WTC11 (cell line): ENCODE data around the gene CABP2. TPM values are rescaled to one million over a fixed set of nuclear protein-coding genes. Genes with fewer than 3 reads are reported as not detected.

Experiments used
- ATAC-seq: fragments of 200-7000 bp; cut with Tn5 transposase; 2 replicates; pipeline ENCODE4 v1.10.0; 2021; ENCODE audit warnings: mild to moderate bottlenecking, moderate library complexity
- CTCF ChIA-PET: fragments of 300-600 bp; sonication (Branson Sonifier 250); formaldehyde crosslinking; loops from one replicate; lab custom pipeline; 2021; ENCODE audit warnings: antibody characterized with exemption; lab: Charles Lee
- POLR2A ChIA-PET: fragments of 350-600 bp; sonication (Branson Sonifier 250); formaldehyde crosslinking; loops from one replicate; lab custom pipeline; 2021; ENCODE audit warnings: antibody characterized with exemption; lab: Charles Lee
- DNase-seq: peaks from one replicate; pipeline ENCODE4 v3.0.0; 2021; ENCODE audit warnings: low spot score
- H3K27ac Mint-ChIP-seq: 2 replicates; pipeline ENCODE4 v1.8.0; 2021; ENCODE audit warnings: mixed read lengths
- H3K27me3 Mint-ChIP-seq: 2 replicates; pipeline ENCODE4 v1.8.0; 2021; ENCODE audit warnings: low read depth, mild to moderate bottlenecking, moderate library complexity, mixed read lengths
- H3K36me3 Mint-ChIP-seq: 2 replicates; pipeline ENCODE4 v1.8.0; 2021; ENCODE audit warnings: mixed read lengths
- H3K4me1 Mint-ChIP-seq: 2 replicates; pipeline ENCODE4 v1.8.0; 2022; ENCODE audit warnings: mixed read lengths
- H3K4me3 Mint-ChIP-seq: 2 replicates; pipeline ENCODE4 v1.8.0; 2021; ENCODE audit warnings: mild to moderate bottlenecking, moderate library complexity, mixed read lengths
- H3K9me3 Mint-ChIP-seq: 2 replicates; pipeline ENCODE4 v1.8.0; 2021; ENCODE audit warnings: mixed read lengths
- CREB1 ChIP-seq: sonication (generic); formaldehyde crosslinking; IDR thresholded peaks from 2 replicates; pipeline ENCODE4 v1.8.0; 2023; ENCODE audit warnings: mild to moderate bottlenecking, missing genetic modification reagents
- FOXK1 ChIP-seq: sonication (generic); formaldehyde crosslinking; IDR thresholded peaks from 2 replicates; pipeline ENCODE4 v1.8.0; 2022; ENCODE audit warnings: mild to moderate bottlenecking, moderate library complexity, missing genetic modification reagents
- HMGA2 ChIP-seq: fragments of 250-450 bp; sonication (Bioruptor Pico); IDR thresholded peaks from 2 replicates; pipeline ENCODE4 v1.4.0; 2021; ENCODE audit warnings: mild to moderate bottlenecking, moderate library complexity
- NR3C1 ChIP-seq: sonication (generic); formaldehyde crosslinking; conservative IDR thresholded peaks from 2 replicates; pipeline ENCODE4 v1.8.1; 2023; ENCODE audit warnings: low read depth, mild to moderate bottlenecking, missing genetic modification reagents
- TEAD4 ChIP-seq: sonication (generic); formaldehyde crosslinking; IDR thresholded peaks from 2 replicates; pipeline ENCODE4 v1.8.0; 2022; ENCODE audit warnings: mild to moderate bottlenecking, missing genetic modification reagents
- ZNF232 ChIP-seq: sonication (generic); formaldehyde crosslinking; IDR thresholded peaks from 2 replicates; pipeline ENCODE4 v1.8.0; 2022; ENCODE audit warnings: mild to moderate bottlenecking, missing genetic modification reagents
- total RNA-seq: library from RNA; stranded (reverse); gene quantifications from 3 replicates; pipeline ENCODE4 v1.2.3, GENCODE V29; 2021
- TF ChIP-seq, protein P1 (sequence below): sonication (generic); formaldehyde crosslinking; IDR thresholded peaks from 2 replicates; pipeline ENCODE4 v1.8.1; 2023; ENCODE audit warnings: mild to moderate bottlenecking, moderate library complexity, missing genetic modification reagents
- TF ChIP-seq, protein P2 (sequence below): fragments of 250-450 bp; sonication (Bioruptor Pico); IDR thresholded peaks from 2 replicates; pipeline ENCODE4 v1.9.0; 2021; ENCODE audit warnings: mild to moderate bottlenecking
- TF ChIP-seq, protein P3 (sequence below): fragments of 200-600 bp; IDR thresholded peaks from 2 replicates; pipeline ENCODE4 v1.8.0; 2022; ENCODE audit warnings: antibody characterized with exemption
- TF ChIP-seq, protein P4 (sequence below): sonication (generic); formaldehyde crosslinking; IDR thresholded peaks from 2 replicates; pipeline ENCODE4 v1.8.1; 2022; ENCODE audit warnings: low read depth, missing genetic modification reagents, borderline replicate concordance
- TF ChIP-seq, protein P5 (sequence below): sonication (generic); formaldehyde crosslinking; IDR thresholded peaks from 2 replicates; pipeline ENCODE4 v1.8.0; 2022; ENCODE audit warnings: mild to moderate bottlenecking, missing genetic modification reagents
- TF ChIP-seq, protein P6 (sequence below): fragments of 250-450 bp; sonication (Bioruptor Pico); IDR thresholded peaks from 2 replicates; pipeline ENCODE4 v1.9.0; 2021; ENCODE audit warnings: mild to moderate bottlenecking, borderline replicate concordance
- TF ChIP-seq, protein P7 (sequence below): sonication (generic); formaldehyde crosslinking; IDR thresholded peaks from 2 replicates; pipeline ENCODE4 v1.8.1; 2022; ENCODE audit warnings: missing genetic modification reagents, borderline replicate concordance

CABP2 gene
- total RNA-seq, 1 experiment from 2014 or later, result not detected

DNA sequence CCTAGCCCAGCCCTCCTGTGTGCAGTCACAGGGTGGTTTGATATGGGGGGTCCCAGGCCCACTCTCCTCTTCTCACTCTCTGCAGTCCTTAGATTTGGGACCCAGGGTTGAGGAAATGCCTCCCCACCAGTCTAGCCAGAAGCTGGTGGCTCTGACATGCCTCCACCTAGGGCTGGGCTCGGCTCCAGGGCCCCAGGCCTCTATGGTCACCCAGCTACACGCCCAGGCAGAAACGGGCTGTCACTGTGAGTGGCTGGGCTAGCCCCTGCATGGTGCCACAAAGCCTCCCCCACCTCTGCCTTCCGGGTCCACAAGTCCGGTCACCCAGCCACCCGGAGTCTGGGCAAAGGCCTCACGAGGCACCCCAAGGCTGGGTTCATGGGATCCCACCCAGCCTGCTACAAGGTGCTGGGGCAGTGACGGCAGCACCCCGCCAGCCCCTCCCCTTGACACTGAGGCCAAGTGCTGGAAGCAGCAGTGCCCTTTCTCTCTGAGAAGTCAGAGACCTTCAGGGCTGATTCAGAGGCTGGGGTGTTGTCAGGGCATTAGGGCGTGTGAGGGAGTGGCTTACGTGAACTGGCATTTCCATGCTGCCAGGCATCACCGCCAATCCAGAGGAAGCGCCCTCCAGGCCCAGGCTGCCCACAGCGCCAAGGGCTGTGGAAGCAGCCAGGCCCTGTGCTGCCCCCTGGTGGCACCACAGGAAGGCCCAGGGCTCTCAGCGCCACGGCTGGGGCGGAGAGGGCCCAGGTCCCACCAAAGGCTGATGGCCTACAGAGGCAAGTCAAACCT lies 17.4 kb downstream of the CABP2 start (continued):
- TF ChIP-seq NR3C1 (CRISPR knock-in tag), result no peak
- TF ChIP-seq, protein P1, sequence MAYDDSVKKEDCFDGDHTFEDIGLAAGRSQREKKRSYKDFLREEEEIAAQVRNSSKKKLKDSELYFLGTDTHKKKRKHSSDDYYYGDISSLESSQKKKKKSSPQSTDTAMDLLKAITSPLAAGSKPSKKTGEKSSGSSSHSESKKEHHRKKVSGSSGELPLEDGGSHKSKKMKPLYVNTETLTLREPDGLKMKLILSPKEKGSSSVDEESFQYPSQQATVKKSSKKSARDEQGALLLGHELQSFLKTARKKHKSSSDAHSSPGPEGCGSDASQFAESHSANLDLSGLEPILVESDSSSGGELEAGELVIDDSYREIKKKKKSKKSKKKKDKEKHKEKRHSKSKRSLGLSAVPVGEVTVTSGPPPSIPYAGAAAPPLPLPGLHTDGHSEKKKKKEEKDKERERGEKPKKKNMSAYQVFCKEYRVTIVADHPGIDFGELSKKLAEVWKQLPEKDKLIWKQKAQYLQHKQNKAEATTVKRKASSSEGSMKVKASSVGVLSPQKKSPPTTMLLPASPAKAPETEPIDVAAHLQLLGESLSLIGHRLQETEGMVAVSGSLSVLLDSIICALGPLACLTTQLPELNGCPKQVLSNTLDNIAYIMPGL (CRISPR knock-in tag), result peak; percentile 32
- TF ChIP-seq FOXK1, result no peak
- TF ChIP-seq HMGA2, result no peak
- TF ChIP-seq, protein P2, sequence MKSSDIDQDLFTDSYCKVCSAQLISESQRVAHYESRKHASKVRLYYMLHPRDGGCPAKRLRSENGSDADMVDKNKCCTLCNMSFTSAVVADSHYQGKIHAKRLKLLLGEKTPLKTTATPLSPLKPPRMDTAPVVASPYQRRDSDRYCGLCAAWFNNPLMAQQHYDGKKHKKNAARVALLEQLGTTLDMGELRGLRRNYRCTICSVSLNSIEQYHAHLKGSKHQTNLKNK (CRISPR knock-in tag), result no peak
- TF ChIP-seq TEAD4 (CRISPR knock-in tag), result no peak

DNA sequence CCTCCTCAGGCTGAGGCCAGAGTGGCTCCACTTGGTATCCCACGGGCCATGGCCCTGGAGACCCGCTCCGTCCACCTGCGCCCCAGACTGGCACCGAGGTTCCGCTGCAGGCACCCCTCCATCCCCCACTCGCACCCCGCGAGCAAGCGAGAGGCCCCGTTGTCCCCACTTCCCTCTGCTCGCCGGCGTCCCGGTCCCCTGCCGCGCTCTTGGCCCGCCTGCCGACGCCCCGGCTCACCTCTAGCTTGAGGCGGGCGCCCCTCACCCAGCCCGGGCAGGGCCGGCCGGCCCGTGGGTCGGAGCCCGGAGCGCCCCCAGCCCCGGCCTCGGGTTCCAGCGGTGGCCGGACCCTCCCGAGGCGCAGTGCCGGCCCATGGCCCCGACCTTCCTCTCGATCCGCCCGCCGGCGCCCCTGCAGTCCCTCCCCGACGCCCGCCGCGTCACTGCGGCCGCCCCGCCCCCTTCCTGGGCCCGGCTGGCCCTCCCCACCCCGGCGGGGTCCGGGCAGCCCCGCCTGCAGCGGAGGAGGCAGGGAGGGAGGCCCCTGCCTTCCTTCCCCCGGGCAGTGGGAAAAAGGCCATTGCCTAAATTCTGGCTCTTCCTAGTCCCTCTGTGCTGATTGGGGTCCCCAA lies 18.2 kb downstream of the CABP2 start, which contains the start of gene PITPNM1:
TSS of gene PITPNM1 (minus strand) at position 414 of the 632 bp plus-strand sequence. CDS start 1,183 bp downstream, outside the sequence.
- CTCF ChIA-PET, result interaction anchor here (0.6 to 1.2 kb wide), 5 partner anchors 37 to 130 kb away, joined by 3 to 9 read pairs (median 3); partner anchors contain the start of genes GSTP1, PPP1CA and RAD9A
- Mint-ChIP-seq H3K36me3 (peaks cover 2% of the 10 kb centered on the region; the same call in 1 of the 2 replicates), H3K4me1 (peaks cover 29% of the 10 kb centered on the region)
- TF ChIP-seq, protein P3, sequence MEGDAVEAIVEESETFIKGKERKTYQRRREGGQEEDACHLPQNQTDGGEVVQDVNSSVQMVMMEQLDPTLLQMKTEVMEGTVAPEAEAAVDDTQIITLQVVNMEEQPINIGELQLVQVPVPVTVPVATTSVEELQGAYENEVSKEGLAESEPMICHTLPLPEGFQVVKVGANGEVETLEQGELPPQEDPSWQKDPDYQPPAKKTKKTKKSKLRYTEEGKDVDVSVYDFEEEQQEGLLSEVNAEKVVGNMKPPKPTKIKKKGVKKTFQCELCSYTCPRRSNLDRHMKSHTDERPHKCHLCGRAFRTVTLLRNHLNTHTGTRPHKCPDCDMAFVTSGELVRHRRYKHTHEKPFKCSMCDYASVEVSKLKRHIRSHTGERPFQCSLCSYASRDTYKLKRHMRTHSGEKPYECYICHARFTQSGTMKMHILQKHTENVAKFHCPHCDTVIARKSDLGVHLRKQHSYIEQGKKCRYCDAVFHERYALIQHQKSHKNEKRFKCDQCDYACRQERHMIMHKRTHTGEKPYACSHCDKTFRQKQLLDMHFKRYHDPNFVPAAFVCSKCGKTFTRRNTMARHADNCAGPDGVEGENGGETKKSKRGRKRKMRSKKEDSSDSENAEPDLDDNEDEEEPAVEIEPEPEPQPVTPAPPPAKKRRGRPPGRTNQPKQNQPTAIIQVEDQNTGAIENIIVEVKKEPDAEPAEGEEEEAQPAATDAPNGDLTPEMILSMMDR, result no peak
- TF ChIP-seq, protein P1 (CRISPR knock-in tag), result peak; percentile 55; the same call in 1 of the 2 replicates
- no peak; the same call in 1 of the 2 replicates for TF ChIP-seq FOXK1
- TF ChIP-seq, protein P4, sequence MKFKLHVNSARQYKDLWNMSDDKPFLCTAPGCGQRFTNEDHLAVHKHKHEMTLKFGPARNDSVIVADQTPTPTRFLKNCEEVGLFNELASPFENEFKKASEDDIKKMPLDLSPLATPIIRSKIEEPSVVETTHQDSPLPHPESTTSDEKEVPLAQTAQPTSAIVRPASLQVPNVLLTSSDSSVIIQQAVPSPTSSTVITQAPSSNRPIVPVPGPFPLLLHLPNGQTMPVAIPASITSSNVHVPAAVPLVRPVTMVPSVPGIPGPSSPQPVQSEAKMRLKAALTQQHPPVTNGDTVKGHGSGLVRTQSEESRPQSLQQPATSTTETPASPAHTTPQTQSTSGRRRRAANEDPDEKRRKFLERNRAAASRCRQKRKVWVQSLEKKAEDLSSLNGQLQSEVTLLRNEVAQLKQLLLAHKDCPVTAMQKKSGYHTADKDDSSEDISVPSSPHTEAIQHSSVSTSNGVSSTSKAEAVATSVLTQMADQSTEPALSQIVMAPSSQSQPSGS (CRISPR knock-in tag), result no peak
- TF ChIP-seq CREB1, result no peak
- TF ChIP-seq, protein P5, sequence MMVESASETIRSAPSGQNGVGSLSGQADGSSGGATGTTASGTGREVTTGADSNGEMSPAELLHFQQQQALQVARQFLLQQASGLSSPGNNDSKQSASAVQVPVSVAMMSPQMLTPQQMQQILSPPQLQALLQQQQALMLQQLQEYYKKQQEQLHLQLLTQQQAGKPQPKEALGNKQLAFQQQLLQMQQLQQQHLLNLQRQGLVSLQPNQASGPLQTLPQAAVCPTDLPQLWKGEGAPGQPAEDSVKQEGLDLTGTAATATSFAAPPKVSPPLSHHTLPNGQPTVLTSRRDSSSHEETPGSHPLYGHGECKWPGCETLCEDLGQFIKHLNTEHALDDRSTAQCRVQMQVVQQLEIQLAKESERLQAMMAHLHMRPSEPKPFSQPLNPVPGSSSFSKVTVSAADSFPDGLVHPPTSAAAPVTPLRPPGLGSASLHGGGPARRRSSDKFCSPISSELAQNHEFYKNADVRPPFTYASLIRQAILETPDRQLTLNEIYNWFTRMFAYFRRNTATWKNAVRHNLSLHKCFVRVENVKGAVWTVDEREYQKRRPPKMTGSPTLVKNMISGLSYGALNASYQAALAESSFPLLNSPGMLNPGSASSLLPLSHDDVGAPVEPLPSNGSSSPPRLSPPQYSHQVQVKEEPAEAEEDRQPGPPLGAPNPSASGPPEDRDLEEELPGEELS (CRISPR knock-in tag), result 0 out of 2 replicates have a peak, but pooled peaks have one; percentile 13
- TF ChIP-seq, protein P6, sequence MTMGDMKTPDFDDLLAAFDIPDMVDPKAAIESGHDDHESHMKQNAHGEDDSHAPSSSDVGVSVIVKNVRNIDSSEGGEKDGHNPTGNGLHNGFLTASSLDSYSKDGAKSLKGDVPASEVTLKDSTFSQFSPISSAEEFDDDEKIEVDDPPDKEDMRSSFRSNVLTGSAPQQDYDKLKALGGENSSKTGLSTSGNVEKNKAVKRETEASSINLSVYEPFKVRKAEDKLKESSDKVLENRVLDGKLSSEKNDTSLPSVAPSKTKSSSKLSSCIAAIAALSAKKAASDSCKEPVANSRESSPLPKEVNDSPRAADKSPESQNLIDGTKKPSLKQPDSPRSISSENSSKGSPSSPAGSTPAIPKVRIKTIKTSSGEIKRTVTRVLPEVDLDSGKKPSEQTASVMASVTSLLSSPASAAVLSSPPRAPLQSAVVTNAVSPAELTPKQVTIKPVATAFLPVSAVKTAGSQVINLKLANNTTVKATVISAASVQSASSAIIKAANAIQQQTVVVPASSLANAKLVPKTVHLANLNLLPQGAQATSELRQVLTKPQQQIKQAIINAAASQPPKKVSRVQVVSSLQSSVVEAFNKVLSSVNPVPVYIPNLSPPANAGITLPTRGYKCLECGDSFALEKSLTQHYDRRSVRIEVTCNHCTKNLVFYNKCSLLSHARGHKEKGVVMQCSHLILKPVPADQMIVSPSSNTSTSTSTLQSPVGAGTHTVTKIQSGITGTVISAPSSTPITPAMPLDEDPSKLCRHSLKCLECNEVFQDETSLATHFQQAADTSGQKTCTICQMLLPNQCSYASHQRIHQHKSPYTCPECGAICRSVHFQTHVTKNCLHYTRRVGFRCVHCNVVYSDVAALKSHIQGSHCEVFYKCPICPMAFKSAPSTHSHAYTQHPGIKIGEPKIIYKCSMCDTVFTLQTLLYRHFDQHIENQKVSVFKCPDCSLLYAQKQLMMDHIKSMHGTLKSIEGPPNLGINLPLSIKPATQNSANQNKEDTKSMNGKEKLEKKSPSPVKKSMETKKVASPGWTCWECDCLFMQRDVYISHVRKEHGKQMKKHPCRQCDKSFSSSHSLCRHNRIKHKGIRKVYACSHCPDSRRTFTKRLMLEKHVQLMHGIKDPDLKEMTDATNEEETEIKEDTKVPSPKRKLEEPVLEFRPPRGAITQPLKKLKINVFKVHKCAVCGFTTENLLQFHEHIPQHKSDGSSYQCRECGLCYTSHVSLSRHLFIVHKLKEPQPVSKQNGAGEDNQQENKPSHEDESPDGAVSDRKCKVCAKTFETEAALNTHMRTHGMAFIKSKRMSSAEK (CRISPR knock-in tag), result no peak
- no peak for TF ChIP-seq ZNF232
- TF ChIP-seq, protein P7, sequence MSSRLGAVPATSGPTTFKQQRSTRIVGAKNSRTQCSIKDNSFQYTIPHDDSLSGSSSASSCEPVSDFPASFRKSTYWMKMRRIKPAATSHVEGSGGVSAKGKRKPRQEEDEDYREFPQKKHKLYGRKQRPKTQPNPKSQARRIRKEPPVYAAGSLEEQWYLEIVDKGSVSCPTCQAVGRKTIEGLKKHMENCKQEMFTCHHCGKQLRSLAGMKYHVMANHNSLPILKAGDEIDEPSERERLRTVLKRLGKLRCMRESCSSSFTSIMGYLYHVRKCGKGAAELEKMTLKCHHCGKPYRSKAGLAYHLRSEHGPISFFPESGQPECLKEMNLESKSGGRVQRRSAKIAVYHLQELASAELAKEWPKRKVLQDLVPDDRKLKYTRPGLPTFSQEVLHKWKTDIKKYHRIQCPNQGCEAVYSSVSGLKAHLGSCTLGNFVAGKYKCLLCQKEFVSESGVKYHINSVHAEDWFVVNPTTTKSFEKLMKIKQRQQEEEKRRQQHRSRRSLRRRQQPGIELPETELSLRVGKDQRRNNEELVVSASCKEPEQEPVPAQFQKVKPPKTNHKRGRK (CRISPR knock-in tag), result no peak

More for the DNA sequence above, 18.2 kb downstream of the CABP2 start, which contains the start of gene PITPNM1:
- no peaks in the 10 kb centered on the region for H3K9me3 Mint-ChIP-seq
- H3K27ac Mint-ChIP-seq, result peak within 1 kb of the TSS; percentile 91
- peak; percentile 78 for DNase-seq
- ATAC-seq, result peak; percentile 5
- peaks cover 12% of the 10 kb centered on the region for H3K27me3 Mint-ChIP-seq
- peak within 1 kb of the TSS; percentile 83 for H3K4me3 Mint-ChIP-seq
- POLR2A ChIA-PET, result no interaction called here
